ENCODE results near the gene SLC35E2B.

The SLC35E2B gene

GRCh38 chr1:1630191-1630964 is 62.2 kb downstream of the SLC35E2B start:
- H3K36me3 Mint-ChIP-seq, result peaks cover 2% of the 10 kb centered on the region
- peak overlapping the region; percentile 91 for H3K27ac Mint-ChIP-seq
- peaks cover 11% of the 10 kb centered on the region for H3K4me1 Mint-ChIP-seq
- H3K27me3 Mint-ChIP-seq, result peaks cover 4% of the 10 kb centered on the region
- peak; percentile 86 to 95 for DNase-seq (ENCODE audit: low spot score in 2 of 2)
- ATAC-seq (ENCODE audit: low read depth), result peak; percentile 90
- H3K9me3 Mint-ChIP-seq, result no peaks in the 10 kb centered on the region
- H3K4me3 Mint-ChIP-seq, result peak overlapping the region; percentile 83

GRCh38 chr1:1629430-1630190 is 63.0 kb downstream of the SLC35E2B start:
- DNase-seq (ENCODE audit: low spot score in 2 of 2) (no peak), ATAC-seq (ENCODE audit: low read depth) (peak; percentile 35)
- Mint-ChIP-seq H3K27ac (peak overlapping the region; percentile 91), H3K4me1 (peaks cover 11% of the 10 kb centered on the region), H3K9me3 (no peaks in the 10 kb centered on the region), H3K4me3 (peak overlapping the region; percentile 80), H3K36me3 (peaks cover 2% of the 10 kb centered on the region), H3K27me3 (peaks cover 4% of the 10 kb centered on the region)

GRCh38 chr1:1628754-1629429 is 63.7 kb downstream of the SLC35E2B start:
- H3K27me3 Mint-ChIP-seq, result peaks cover 4% of the 10 kb centered on the region
- no peak for DNase-seq (ENCODE audit: low spot score in 2 of 2)
- H3K27ac Mint-ChIP-seq, result no peak overlapping the region
- peaks cover 11% of the 10 kb centered on the region for H3K4me1 Mint-ChIP-seq
- no peak for ATAC-seq (ENCODE audit: low read depth)
- no peaks in the 10 kb centered on the region for H3K9me3 Mint-ChIP-seq
- H3K36me3 Mint-ChIP-seq, result peaks cover 2% of the 10 kb centered on the region
- H3K4me3 Mint-ChIP-seq, result peak overlapping the region; percentile 57

- Mint-ChIP-seq H3K4me1 (peaks cover 11% of the 10 kb centered on the region), H3K9me3 (no peaks in the 10 kb centered on the region), H3K27ac (no peak overlapping the region), H3K36me3 (peaks cover 2% of the 10 kb centered on the region), H3K27me3 (peaks cover 4% of the 10 kb centered on the region), H3K4me3 (peak overlapping the region; percentile 57)
- no peak for DNase-seq (ENCODE audit: low spot score in 2 of 2)
- ATAC-seq (ENCODE audit: low read depth), result no peak
Measured at GRCh38 chr1:1627829-1628753, 64.5 kb downstream of the SLC35E2B start.

- no peaks in the 10 kb centered on the region for H3K9me3 Mint-ChIP-seq
- peaks cover 11% of the 10 kb centered on the region for H3K4me1 Mint-ChIP-seq
- H3K27ac Mint-ChIP-seq, result no peak overlapping the region
- no peak for DNase-seq (ENCODE audit: low spot score in 2 of 2)
- ATAC-seq (ENCODE audit: low read depth), result no peak
- peaks cover 4% of the 10 kb centered on the region for H3K27me3 Mint-ChIP-seq
- peaks cover 2% of the 10 kb centered on the region for H3K36me3 Mint-ChIP-seq
- H3K4me3 Mint-ChIP-seq, result no peak overlapping the region
Measured at GRCh38 chr1:1627261-1627828, 65.2 kb downstream of the SLC35E2B start.

GRCh38 chr1:1626207-1627141 is 66.1 kb downstream of the SLC35E2B start:
- H3K9me3 Mint-ChIP-seq, result no peaks in the 10 kb centered on the region
- peaks cover 2% of the 10 kb centered on the region for H3K36me3 Mint-ChIP-seq
- DNase-seq (ENCODE audit: low spot score in 2 of 2) (no peak), ATAC-seq (ENCODE audit: low read depth) (no peak)
- peaks cover 9% of the 10 kb centered on the region for H3K4me1 Mint-ChIP-seq
- H3K4me3 Mint-ChIP-seq, result no peak overlapping the region
- H3K27me3 Mint-ChIP-seq, result peaks cover 2% of the 10 kb centered on the region
- no peak overlapping the region for H3K27ac Mint-ChIP-seq

- H3K27me3 Mint-ChIP-seq, result peaks cover 2% of the 10 kb centered on the region
- H3K4me1 Mint-ChIP-seq, result peaks cover 9% of the 10 kb centered on the region
- DNase-seq (ENCODE audit: low spot score in 2 of 2) (no peak), ATAC-seq (ENCODE audit: low read depth) (no peak)
- peaks cover 2% of the 10 kb centered on the region for H3K36me3 Mint-ChIP-seq
- H3K27ac Mint-ChIP-seq, result no peak overlapping the region
- no peaks in the 10 kb centered on the region for H3K9me3 Mint-ChIP-seq
- no peak overlapping the region for H3K4me3 Mint-ChIP-seq
Measured at GRCh38 chr1:1625824-1626206, 66.8 kb downstream of the SLC35E2B start.

GRCh38 chr1:1625404-1625775 is 67.2 kb downstream of the SLC35E2B start:
- ATAC-seq (ENCODE audit: low read depth) (no peak), DNase-seq (ENCODE audit: low spot score in 2 of 2) (no peak)
- no peaks in the 10 kb centered on the region for H3K9me3 Mint-ChIP-seq
- H3K4me1 Mint-ChIP-seq, result peaks cover 8% of the 10 kb centered on the region
- no peak overlapping the region for H3K4me3 Mint-ChIP-seq
- H3K27me3 Mint-ChIP-seq, result peaks cover 2% of the 10 kb centered on the region
- H3K36me3 Mint-ChIP-seq, result peaks cover 2% of the 10 kb centered on the region
- no peak overlapping the region for H3K27ac Mint-ChIP-seq

GRCh38 chr1:1624443-1625403 is 67.9 kb downstream of the SLC35E2B start:
- no peaks in the 10 kb centered on the region for H3K36me3 Mint-ChIP-seq
- no peak overlapping the region for H3K4me3 Mint-ChIP-seq
- no peaks in the 10 kb centered on the region for H3K9me3 Mint-ChIP-seq
- peaks cover 3% of the 10 kb centered on the region for H3K4me1 Mint-ChIP-seq
- no peaks in the 10 kb centered on the region for H3K27me3 Mint-ChIP-seq
- DNase-seq (ENCODE audit: low spot score in 2 of 2) (no peak), ATAC-seq (ENCODE audit: low read depth) (no peak)
- no peak overlapping the region for H3K27ac Mint-ChIP-seq

GRCh38 chr1:1623631-1624442 is 68.8 kb downstream of the SLC35E2B start:
- DNase-seq (ENCODE audit: low spot score in 2 of 2) (no peak), ATAC-seq (ENCODE audit: low read depth) (no peak)
- Mint-ChIP-seq H3K27ac (no peak overlapping the region), H3K4me3 (no peak overlapping the region), H3K27me3 (no peaks in the 10 kb centered on the region), H3K4me1 (peaks cover 2% of the 10 kb centered on the region), H3K36me3 (peaks cover under 1% of the 10 kb centered on the region), H3K9me3 (no peaks in the 10 kb centered on the region)

- no peak overlapping the region for H3K4me3 Mint-ChIP-seq
- DNase-seq (ENCODE audit: low spot score in 2 of 2) (no peak), ATAC-seq (ENCODE audit: low read depth) (no peak)
- H3K36me3 Mint-ChIP-seq, result peaks cover 1% of the 10 kb centered on the region
- H3K9me3 Mint-ChIP-seq, result no peaks in the 10 kb centered on the region
- H3K27ac Mint-ChIP-seq, result no peak overlapping the region
- peaks cover 2% of the 10 kb centered on the region for H3K4me1 Mint-ChIP-seq
- no peaks in the 10 kb centered on the region for H3K27me3 Mint-ChIP-seq
Measured at GRCh38 chr1:1623181-1623630, 69.4 kb downstream of the SLC35E2B start.

All from memory B cell (primary cell).